GM12873 (cell line): ENCODE results near the gene GRIA1.

Experiments used
- TF ChIP-seq, protein P1 (sequence below): IDR thresholded peaks from 2 replicates; pipeline ENCODE4 v1.5.1; 2012; ENCODE audit warnings: low read depth, mild to moderate bottlenecking, moderate library complexity, low read length, control low read depth; ENCODE audit not compliant: insufficient read depth; ENCODE audit errors: missing control alignments

Gene GRIA1

DNA sequence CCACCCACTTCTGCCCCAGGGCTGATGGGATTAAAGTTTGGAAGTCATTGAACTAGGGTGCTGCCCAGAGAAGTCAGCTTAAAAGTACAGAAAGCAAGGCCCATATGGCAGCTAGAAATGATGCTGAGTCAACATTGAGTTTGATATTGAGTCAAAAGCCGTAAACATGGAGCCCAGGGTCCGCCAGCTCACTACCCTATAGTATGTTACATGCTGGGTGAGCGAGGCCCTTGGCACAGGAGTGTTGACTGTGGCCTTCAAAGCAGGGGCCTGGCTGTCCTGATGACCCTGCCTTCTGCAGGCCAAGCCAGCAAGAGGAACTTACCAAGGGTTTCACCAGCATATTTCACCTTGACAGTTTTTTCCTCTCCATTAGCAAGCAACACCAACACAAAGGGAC lies 222.5 kb downstream of the GRIA1 start:
- TF ChIP-seq, protein P1, sequence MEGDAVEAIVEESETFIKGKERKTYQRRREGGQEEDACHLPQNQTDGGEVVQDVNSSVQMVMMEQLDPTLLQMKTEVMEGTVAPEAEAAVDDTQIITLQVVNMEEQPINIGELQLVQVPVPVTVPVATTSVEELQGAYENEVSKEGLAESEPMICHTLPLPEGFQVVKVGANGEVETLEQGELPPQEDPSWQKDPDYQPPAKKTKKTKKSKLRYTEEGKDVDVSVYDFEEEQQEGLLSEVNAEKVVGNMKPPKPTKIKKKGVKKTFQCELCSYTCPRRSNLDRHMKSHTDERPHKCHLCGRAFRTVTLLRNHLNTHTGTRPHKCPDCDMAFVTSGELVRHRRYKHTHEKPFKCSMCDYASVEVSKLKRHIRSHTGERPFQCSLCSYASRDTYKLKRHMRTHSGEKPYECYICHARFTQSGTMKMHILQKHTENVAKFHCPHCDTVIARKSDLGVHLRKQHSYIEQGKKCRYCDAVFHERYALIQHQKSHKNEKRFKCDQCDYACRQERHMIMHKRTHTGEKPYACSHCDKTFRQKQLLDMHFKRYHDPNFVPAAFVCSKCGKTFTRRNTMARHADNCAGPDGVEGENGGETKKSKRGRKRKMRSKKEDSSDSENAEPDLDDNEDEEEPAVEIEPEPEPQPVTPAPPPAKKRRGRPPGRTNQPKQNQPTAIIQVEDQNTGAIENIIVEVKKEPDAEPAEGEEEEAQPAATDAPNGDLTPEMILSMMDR, result no peak

- TF ChIP-seq, protein P1, result no peak
Measured at GRCh38 chr5:153713943-153714342, 223.5 kb downstream of the GRIA1 start.

- TF ChIP-seq, protein P1, result no peak
Measured at GRCh38 chr5:153714798-153715197, 224.3 kb downstream of the GRIA1 start.

DNA sequence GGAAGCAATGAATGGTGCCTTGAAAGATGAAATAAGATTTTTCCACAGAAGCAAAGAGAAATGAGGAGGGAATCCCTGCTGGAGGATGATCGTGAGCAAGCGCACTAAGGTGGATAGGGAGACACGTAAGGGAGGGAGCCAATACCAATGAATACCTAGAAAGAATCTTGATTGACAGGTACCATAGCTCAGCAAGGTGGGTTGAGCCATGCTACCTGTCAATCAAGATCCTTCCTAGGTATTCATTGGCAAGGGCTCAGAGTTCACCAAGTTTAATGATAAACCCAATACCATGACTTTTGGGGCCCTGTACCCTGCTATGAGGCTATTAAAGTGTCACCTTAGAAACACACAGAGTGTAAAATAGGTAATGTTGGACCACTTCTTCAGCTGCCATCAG lies 226.8 kb downstream of the GRIA1 start:
- TF ChIP-seq, protein P1, result no peak

DNA sequence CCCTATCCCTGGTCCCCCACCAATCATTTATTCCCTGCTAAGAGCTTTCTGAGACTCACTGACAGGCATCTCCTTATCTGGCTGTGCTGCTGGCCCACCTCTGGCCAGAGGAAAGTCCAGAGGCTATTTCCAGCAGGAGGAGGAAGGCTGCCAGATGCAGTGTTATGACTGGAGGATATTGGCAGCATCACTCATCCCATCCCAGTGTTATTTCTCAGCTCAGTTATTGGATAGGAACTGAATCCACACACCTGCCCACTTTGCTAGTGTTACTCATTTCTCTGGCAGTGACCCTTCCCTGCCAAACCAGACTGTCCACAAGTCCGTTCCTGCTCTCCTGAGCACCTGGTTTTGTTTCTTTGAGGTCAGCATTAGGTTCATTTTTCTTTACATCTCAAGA lies 228.2 kb downstream of the GRIA1 start:
- TF ChIP-seq, protein P1, result no peak

DNA sequence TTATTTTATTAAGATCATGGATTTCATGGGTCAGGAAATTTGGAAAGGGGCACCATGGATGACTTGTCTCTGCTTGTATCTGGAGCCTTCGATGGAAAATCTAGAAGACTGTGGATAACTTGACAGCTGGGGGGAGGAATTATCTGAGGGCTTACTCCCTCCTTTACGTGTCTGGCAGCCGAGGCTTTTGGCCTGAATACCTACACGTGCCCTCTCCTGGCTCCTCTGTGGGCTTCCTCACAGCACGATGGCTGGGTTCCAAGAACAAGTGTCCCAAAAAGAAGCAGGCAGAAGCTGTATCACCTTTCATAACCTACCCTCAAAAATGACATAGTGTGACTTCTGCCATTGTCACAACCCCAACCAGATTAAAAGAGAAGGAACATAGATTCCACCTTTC lies 228.9 kb downstream of the GRIA1 start:
- TF ChIP-seq, protein P1, result no peak

DNA sequence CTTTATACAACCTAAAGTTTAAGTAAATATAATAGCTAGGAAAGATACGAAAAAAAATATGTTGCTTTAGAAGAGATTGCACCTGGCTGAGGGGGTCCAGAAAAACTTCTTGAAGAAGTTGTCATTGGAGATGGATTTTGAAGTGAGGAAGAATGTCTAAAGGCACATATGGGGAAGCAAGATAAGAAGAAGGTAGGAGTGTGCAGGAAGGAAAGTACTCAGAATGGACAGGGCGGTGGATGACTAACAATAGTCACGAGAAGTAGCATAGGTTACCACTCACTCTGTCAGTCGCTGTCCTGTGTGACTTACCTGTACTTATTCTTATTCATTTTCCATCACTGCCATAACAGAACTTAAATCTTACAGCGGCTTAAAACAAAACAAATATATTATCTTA lies 251.6 kb downstream of the GRIA1 start:
- TF ChIP-seq, protein P1, result no peak
